Endothelial cell of umbilical vein (primary cell): Measurements from ENCODE around the gene YIPF1. TPM values are rescaled to one million over a fixed set of nuclear protein-coding genes. Genes with fewer than 3 reads are reported as not detected.

Source experiments
- BruUV-seq: library from RNA; stranded (reverse); fragments of 400-500 nt; replicated peaks from 2 replicates; lab custom pipeline; 2021; lab: Mats Ljungman, UMichigan
- CTCF ChIA-PET: fragments of 300-600, 350-600 bp; sonication (Branson Sonifier 250); formaldehyde crosslinking; loops from one replicate; lab custom pipeline; 2021; ENCODE audit warnings: antibody characterized with exemption, inconsistent platforms; lab: Charles Lee
- POLR2A ChIA-PET: fragments of 300-600, 350-600 bp; sonication (Branson Sonifier 250); formaldehyde crosslinking; loops from one replicate; lab custom pipeline; 2021; ENCODE audit warnings: antibody characterized with exemption, inconsistent platforms; lab: Charles Lee
- DNase-seq: peaks from one replicate; pipeline ENCODE4 v3.0.0-alpha.2; 2011; ENCODE audit warnings: low read depth, low spot score
- FAIRE-seq: peaks from 2 replicates; lab custom pipeline; 2011; peaks lifted over from hg19 to GRCh38; lab: Jason Lieb, UNC
- H2AFZ ChIP-seq: 2 replicates; pipeline ENCODE4 v1.6.0; 2012; ENCODE audit warnings: low read depth, low read length, control low read depth, inconsistent platforms
- H3K27ac ChIP-seq: 2 replicates; pipeline ENCODE4 v1.5.1; 2011; ENCODE audit warnings: low read depth, mild to moderate bottlenecking, control low read depth, low read length, moderate library complexity; ENCODE audit not compliant: insufficient read depth
- H3K27me3 ChIP-seq, 2 experiments: 2 replicates each; pipeline versions ENCODE4 v1.6.0 to v1.6.1; 2011; ENCODE audit warnings: low read length in 2 of 2, mixed read lengths in 1 of 2; ENCODE audit not compliant: control insufficient read depth in 2 of 2, insufficient read depth in 2 of 2
- H3K36me3 ChIP-seq, 2 experiments: 2 replicates in 1 of 2; 3 replicates in 1 of 2; pipeline ENCODE4 v1.5.1; 2011; ENCODE audit warnings: low read length in 2 of 2, mild to moderate bottlenecking in 1 of 2, moderate library complexity in 1 of 2; ENCODE audit not compliant: control insufficient read depth in 2 of 2, insufficient read depth in 2 of 2; ENCODE audit errors: extremely low read depth in 1 of 2
- H3K4me1 ChIP-seq: 3 replicates; pipeline ENCODE4 v1.5.1; 2011; ENCODE audit warnings: mild to moderate bottlenecking, low read length; ENCODE audit not compliant: control insufficient read depth, insufficient read depth; ENCODE audit errors: extremely low read depth
- H3K4me2 ChIP-seq: 2 replicates; pipeline ENCODE4 v1.6.1; 2011; ENCODE audit warnings: low read length, control low read depth, mixed read lengths; ENCODE audit not compliant: insufficient read depth
- H3K4me3 ChIP-seq, 3 experiments: fragments of 200-600 bp in 1 of 3; sonication (generic), shearing (Covaris generic) in 1 of 3; replicated peaks in 1 of 3; 2 replicates each; pipeline ENCODE4 v1.5.1; 2011 to 2016; ENCODE audit warnings: control low read depth in 3 of 3, low read length in 3 of 3, mild to moderate bottlenecking in 2 of 3, inconsistent platforms in 1 of 3, low read depth in 1 of 3, moderate library complexity in 1 of 3; ENCODE audit not compliant: insufficient read depth in 1 of 3
- H3K79me2 ChIP-seq: 2 replicates; pipeline ENCODE4 v1.6.0; 2012; ENCODE audit warnings: low read length, inconsistent platforms; ENCODE audit not compliant: control insufficient read depth, insufficient read depth
- H3K9ac ChIP-seq: replicated peaks from 2 replicates; pipeline ENCODE3; 2011; ENCODE audit warnings: low read length, control low read depth; ENCODE audit not compliant: insufficient read depth; ENCODE audit errors: extremely low read depth
- H3K9me1 ChIP-seq: replicated peaks from 3 replicates; pipeline ENCODE4 v1.6.0; 2011; ENCODE audit warnings: mild to moderate bottlenecking, low read length; ENCODE audit not compliant: control insufficient read depth, insufficient read depth; ENCODE audit errors: extremely low read depth
- H3K9me3 ChIP-seq: replicated peaks from 2 replicates; pipeline ENCODE4 v1.5.1; 2012; ENCODE audit warnings: low read length, inconsistent platforms; ENCODE audit not compliant: control insufficient read depth, insufficient read depth
- H4K20me1 ChIP-seq: replicated peaks from 2 replicates; pipeline ENCODE3; 2011; ENCODE audit warnings: mild to moderate bottlenecking, low read length; ENCODE audit not compliant: control insufficient read depth, insufficient read depth; ENCODE audit errors: extremely low read depth
- EZH2 ChIP-seq: IDR thresholded peaks from 2 replicates; pipeline ENCODE4 v1.6.1; 2012; ENCODE audit warnings: borderline replicate concordance, low read depth, mild to moderate bottlenecking, moderate library complexity, low read length, inconsistent platforms; ENCODE audit not compliant: severe bottlenecking
- FOS ChIP-seq: IDR thresholded peaks from 2 replicates; pipeline ENCODE4 v1.6.1; 2011; ENCODE audit warnings: mild to moderate bottlenecking, low read length, moderate library complexity, borderline replicate concordance; ENCODE audit not compliant: insufficient read depth
- GATA2 ChIP-seq: IDR thresholded peaks from 2 replicates; pipeline ENCODE4 v1.7.0; 2011; ENCODE audit warnings: low read depth, mild to moderate bottlenecking, moderate library complexity, mixed read lengths, low read length; ENCODE audit not compliant: insufficient read length, insufficient read depth
- JUN ChIP-seq: IDR thresholded peaks from 2 replicates; pipeline ENCODE4 v1.6.1; 2011; ENCODE audit warnings: borderline replicate concordance, low read depth; ENCODE audit not compliant: insufficient read length, insufficient read depth
- MYC ChIP-seq: IDR thresholded peaks from one replicate; pipeline ENCODE4 v1.6.1; 2011; ENCODE audit warnings: mild to moderate bottlenecking, low read depth, low read length
- POLR2A ChIP-seq: IDR thresholded peaks from 2 replicates; pipeline ENCODE4 v1.6.1; 2012; ENCODE audit warnings: low read depth, mild to moderate bottlenecking, control low read depth, low read length
- POLR2AphosphoS5 ChIP-seq: IDR thresholded peaks from 2 replicates; pipeline ENCODE4 v1.6.1; 2012; ENCODE audit warnings: low read depth, mild to moderate bottlenecking, control low read depth, low read length, moderate library complexity; ENCODE audit not compliant: insufficient read depth
- dilution Hi-C: fragments of 300-500 bp; cut with MboI; formaldehyde crosslinking; loops from one replicate; pipeline ENCODE4 v1.15.0; 2019; ENCODE audit warnings: low sequenced_read_pairs; ENCODE audit not compliant: extremely low pct_ligation_motif_present
- intact Hi-C: fragments of 100-400 bp; cut with micrococcal nuclease; formaldehyde crosslinking; loops from one replicate; pipeline ENCODE4 v1.10.0; 2022
- polyA plus RNA-seq, 4 experiments: library from polyadenylated mRNA; depleted of rRNA in 3 of 4; stranded (reverse) in 3 of 4; unstranded in 1 of 4; fragments of >200 nt; gene quantifications; 2 replicates each; pipeline versions ENCODE4 v1.2.1 to v1.2.3, GENCODE V29; 2011 to 2012; ENCODE audit warnings: missing spikeins in 1 of 4
- total RNA-seq: library from RNA; stranded (reverse); gene quantifications from 2 replicates; pipeline ENCODE4 v1.2.3, GENCODE V29; 2021
- TF ChIP-seq, protein P1 (sequence below), 2 donors: IDR thresholded peaks; 1 replicate in 1 of 2; 2 replicates in 1 of 2; pipeline ENCODE4 v1.5.1; 2011; ENCODE audit warnings: low read length in 2 of 2, mild to moderate bottlenecking in 2 of 2, moderate library complexity in 2 of 2, control low read depth in 1 of 2, inconsistent platforms in 1 of 2, low read depth in 1 of 2; ENCODE audit not compliant: insufficient read depth in 1 of 2; ENCODE audit errors: extremely low read depth in 1 of 2
- TF ChIP-seq, protein P2 (sequence below): IDR thresholded peaks from 2 replicates; pipeline ENCODE4 v1.6.1; 2011; ENCODE audit not compliant: insufficient read depth, insufficient read length

The YIPF1 gene
- total and polyA plus RNA-seq, 2 donors (not counting 3 experiments of a cell fraction or from before 2014, with no cell fraction given) = 14.8 to 26.2 TPM

DNA sequence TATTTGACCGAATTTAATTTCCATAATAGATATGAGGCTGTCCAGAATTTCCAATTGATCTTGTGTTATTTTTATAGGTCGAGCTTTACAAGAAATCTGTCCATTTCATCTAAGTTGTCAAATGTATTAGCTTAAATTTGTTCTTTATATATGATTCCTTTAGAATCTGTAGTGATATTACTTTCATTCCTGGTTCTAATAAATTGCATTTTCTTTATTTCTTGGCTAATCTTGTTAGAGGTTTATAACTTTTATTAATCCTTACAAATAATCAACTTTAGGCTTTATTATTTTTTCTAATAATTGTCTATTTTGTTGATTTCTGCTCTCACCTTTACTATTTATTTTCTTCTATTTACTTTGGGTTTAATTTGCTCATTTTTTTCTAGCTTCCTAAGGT lies 41.9 kb upstream of the YIPF1 start:
- Histone ChIP-seq H3K4me1 (no peaks in the 10 kb centered on the region), H3K36me3 (peaks cover 2 to 3% of the 10 kb centered on the region in 2 experiments), H3K27me3 (no peaks in the 10 kb centered on the region), H3K9me1 (no peaks in the 10 kb centered on the region), H2AFZ (no peak overlapping the region), H3K79me2 (no peaks in the 10 kb centered on the region), H3K4me3 (no peak overlapping the region), H4K20me1 (no peaks in the 10 kb centered on the region), H3K27ac (no peak overlapping the region), H3K9me3 (no peaks in the 10 kb centered on the region), H3K4me2 (no peak overlapping the region), H3K9ac (no peak overlapping the region)
- dilution Hi-C loops (no loop called here), intact Hi-C loops (no loop called here)
- POLR2A ChIA-PET = no interaction called here
- TF ChIP-seq JUN (no peak), POLR2AphosphoS5 (no peak), GATA2 (no peak), EZH2 (no peak), POLR2A (no peak), MYC (no peak), FOS (no peak)
- TF ChIP-seq, protein P1, sequence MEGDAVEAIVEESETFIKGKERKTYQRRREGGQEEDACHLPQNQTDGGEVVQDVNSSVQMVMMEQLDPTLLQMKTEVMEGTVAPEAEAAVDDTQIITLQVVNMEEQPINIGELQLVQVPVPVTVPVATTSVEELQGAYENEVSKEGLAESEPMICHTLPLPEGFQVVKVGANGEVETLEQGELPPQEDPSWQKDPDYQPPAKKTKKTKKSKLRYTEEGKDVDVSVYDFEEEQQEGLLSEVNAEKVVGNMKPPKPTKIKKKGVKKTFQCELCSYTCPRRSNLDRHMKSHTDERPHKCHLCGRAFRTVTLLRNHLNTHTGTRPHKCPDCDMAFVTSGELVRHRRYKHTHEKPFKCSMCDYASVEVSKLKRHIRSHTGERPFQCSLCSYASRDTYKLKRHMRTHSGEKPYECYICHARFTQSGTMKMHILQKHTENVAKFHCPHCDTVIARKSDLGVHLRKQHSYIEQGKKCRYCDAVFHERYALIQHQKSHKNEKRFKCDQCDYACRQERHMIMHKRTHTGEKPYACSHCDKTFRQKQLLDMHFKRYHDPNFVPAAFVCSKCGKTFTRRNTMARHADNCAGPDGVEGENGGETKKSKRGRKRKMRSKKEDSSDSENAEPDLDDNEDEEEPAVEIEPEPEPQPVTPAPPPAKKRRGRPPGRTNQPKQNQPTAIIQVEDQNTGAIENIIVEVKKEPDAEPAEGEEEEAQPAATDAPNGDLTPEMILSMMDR (IDR thresholded peaks at IDR 0.05; ENCODE audit: extremely low read depth in 1 of 2, insufficient read depth in 1 of 2, low read depth in 1 of 2, low read length in 2 of 2) = no peak
- TF ChIP-seq, protein P2, sequence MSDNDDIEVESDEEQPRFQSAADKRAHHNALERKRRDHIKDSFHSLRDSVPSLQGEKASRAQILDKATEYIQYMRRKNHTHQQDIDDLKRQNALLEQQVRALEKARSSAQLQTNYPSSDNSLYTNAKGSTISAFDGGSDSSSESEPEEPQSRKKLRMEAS = no peak
- DNase-seq (no peak), FAIRE-seq (no peak)
- BruUV-seq = no TSS peak
- CTCF ChIA-PET = interaction anchor here (1.7 kb wide), 1 partner anchor 14 kb away, joined by 3 read pairs; the partner anchor contains the start of gene IFT25
